ENCODE data around the gene OR56A4. TPM values are rescaled to one million over a fixed set of nuclear protein-coding genes. Genes with fewer than 3 reads are reported as not detected.

The OR56A4 gene
- total and polyA plus RNA-seq, 2 donors (not counting 1 experiment from before 2014, with no cell fraction given), result 0.07 TPM; not detected in 1

DNA sequence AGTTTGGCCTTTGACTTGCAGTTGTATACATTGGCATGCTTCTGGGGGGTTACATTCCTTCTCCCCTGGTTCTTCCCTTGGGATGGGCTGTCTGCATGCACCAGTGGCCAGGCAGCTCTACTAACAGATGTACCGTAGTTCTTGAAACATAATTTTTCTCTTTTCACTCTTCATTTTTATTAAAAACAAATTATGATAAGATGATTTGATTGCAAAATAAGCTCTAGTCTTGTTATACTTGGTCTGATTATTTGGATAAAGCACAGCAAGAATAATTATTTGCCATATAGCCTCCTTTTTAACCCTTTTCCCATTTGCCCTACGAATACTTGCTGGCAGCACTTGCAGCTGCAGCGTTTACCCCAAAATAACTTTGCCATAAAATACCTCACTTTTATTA, 51.2 kb downstream of the OR56A4 start:
- H3K9me3 Mint-ChIP-seq (ENCODE audit: insufficient read depth), result peaks cover 4% of the 10 kb centered on the region
- WGBS (ENCODE audit: insufficient coverage), result no CpG with 5 or more reads among the region's 3 CpGs
- Histone ChIP-seq H3K4me3 (ENCODE audit: control extremely low read depth in 1 of 5, extremely low read depth in 1 of 5, insufficient read depth in 1 of 5, low read depth in 2 of 5, low read length in 4 of 5) (no peak overlapping the region), H3K9ac (ENCODE audit: low read length) (no peak overlapping the region), H4K20me1 (ENCODE audit: control insufficient read depth, insufficient read depth, low read length, poor library complexity, severe bottlenecking) (no peaks in the 10 kb centered on the region), H3K36me3 (replicated peaks in 1 of 2; ENCODE audit: control extremely low read depth in 1 of 2, control insufficient read depth in 1 of 2, extremely low read depth in 1 of 2, insufficient read depth in 2 of 2, low read length in 1 of 2) (no peaks in the 10 kb centered on the region), H3K4me1 (ENCODE audit: control insufficient read depth in 2 of 2, insufficient read depth in 2 of 2, low read length in 2 of 2) (no peaks in the 10 kb centered on the region), H3K9me3 (ENCODE audit: control extremely low read depth in 1 of 3, control insufficient read depth in 2 of 3, insufficient read depth in 1 of 3, low read length in 2 of 3) (peaks cover 0 to 7% (median 0%) of the 10 kb centered on the region in 3 donors), H3K27ac (ENCODE audit: low read length in 2 of 2) (no peak overlapping the region), H2AFZ (ENCODE audit: insufficient read depth, low read depth, low read length, poor library complexity, severe bottlenecking) (no peak overlapping the region), H3K4me2 (replicated peaks; ENCODE audit: low read depth, low read length, poor library complexity, severe bottlenecking) (no peak overlapping the region), H3K79me2 (ENCODE audit: control insufficient read depth, insufficient read depth, low read length) (no peaks in the 10 kb centered on the region), H3K27me3 (replicated peaks in 1 of 4; ENCODE audit: control extremely low read depth in 1 of 4, control insufficient read depth in 3 of 4, insufficient read depth in 4 of 4, low read length in 3 of 4) (no peaks in the 10 kb centered on the region)
- intact Hi-C loops (cut with micrococcal nuclease), result no loop called here
- H3K4me1 Mint-ChIP-seq, result no peaks in the 10 kb centered on the region
- H3K4me3 Mint-ChIP-seq, result no peak overlapping the region
- H3K27me3 Mint-ChIP-seq, result peaks cover 3% of the 10 kb centered on the region
- no peak for DNase-seq
- TF ChIP-seq, protein P1, sequence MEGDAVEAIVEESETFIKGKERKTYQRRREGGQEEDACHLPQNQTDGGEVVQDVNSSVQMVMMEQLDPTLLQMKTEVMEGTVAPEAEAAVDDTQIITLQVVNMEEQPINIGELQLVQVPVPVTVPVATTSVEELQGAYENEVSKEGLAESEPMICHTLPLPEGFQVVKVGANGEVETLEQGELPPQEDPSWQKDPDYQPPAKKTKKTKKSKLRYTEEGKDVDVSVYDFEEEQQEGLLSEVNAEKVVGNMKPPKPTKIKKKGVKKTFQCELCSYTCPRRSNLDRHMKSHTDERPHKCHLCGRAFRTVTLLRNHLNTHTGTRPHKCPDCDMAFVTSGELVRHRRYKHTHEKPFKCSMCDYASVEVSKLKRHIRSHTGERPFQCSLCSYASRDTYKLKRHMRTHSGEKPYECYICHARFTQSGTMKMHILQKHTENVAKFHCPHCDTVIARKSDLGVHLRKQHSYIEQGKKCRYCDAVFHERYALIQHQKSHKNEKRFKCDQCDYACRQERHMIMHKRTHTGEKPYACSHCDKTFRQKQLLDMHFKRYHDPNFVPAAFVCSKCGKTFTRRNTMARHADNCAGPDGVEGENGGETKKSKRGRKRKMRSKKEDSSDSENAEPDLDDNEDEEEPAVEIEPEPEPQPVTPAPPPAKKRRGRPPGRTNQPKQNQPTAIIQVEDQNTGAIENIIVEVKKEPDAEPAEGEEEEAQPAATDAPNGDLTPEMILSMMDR (IDR thresholded peaks at IDR 0.05), result no peak
- CTCF ChIA-PET, result no interaction called here
- POLR2A ChIA-PET, result no interaction called here
- H3K27ac Mint-ChIP-seq, result no peak overlapping the region
- no peak for ATAC-seq (ENCODE audit: low read depth)

Small RNA genes lying within 50 kb of the gene (small RNA-seq; reads per million reads assigned to genes)
- gene RNA5SP329 (ENCODE audit: insufficient read length, low read depth, low replicate concordance), result not detected

Other genes with a start within 250 kb of the OR56A4 start
- not detected in 2 replicates for gene OR52N5, start 223.6 kb downstream of the OR56A4 start, total RNA-seq
- not detected in 2 replicates for gene OR52N5, start 223.6 kb downstream of the OR56A4 start, polyA plus RNA-seq
- gene OR52N1, start 215.7 kb downstream of the OR56A4 start, total RNA-seq, result not detected in 2 replicates
- not detected in 2 replicates for gene OR52N1, start 215.7 kb downstream of the OR56A4 start, polyA plus RNA-seq
- not detected in 2 replicates for gene OR52N2, start 198.0 kb downstream of the OR56A4 start, total RNA-seq
- gene OR52N2, start 198.0 kb downstream of the OR56A4 start, polyA plus RNA-seq, result 1.00 TPM in 1 of 2 replicates, not detected in the other
- gene OR52E6, start 165.0 kb downstream of the OR56A4 start, total RNA-seq, result not detected in 2 replicates
- gene OR52E6, start 165.0 kb downstream of the OR56A4 start, polyA plus RNA-seq, result not detected in 2 replicates
- gene OR52E8, start 149.3 kb downstream of the OR56A4 start, total RNA-seq, result not detected in 2 replicates
- gene OR52E8, start 149.3 kb downstream of the OR56A4 start, polyA plus RNA-seq, result not detected in 2 replicates
- gene OR52E4, start 126.3 kb downstream of the OR56A4 start, total RNA-seq, result not detected in 2 replicates
- not detected in 2 replicates for gene OR52E4, start 126.3 kb downstream of the OR56A4 start, polyA plus RNA-seq
- not detected in 2 replicates for gene OR52E5, start 113.7 kb downstream of the OR56A4 start, total RNA-seq
- gene OR52E5, start 113.7 kb downstream of the OR56A4 start, polyA plus RNA-seq, result not detected in 2 replicates
- not detected in 2 replicates for gene OR56A3, start 64.7 kb downstream of the OR56A4 start, total RNA-seq
- not detected in 2 replicates for gene OR56A3, start 64.7 kb downstream of the OR56A4 start, polyA plus RNA-seq
- gene OR56A5, start 38.5 kb downstream of the OR56A4 start, total RNA-seq, result not detected in 2 replicates
- not detected in 2 replicates for gene OR56A5, start 38.5 kb downstream of the OR56A4 start, polyA plus RNA-seq
- not detected in 2 replicates for gene OR52L1, start 20.0 kb downstream of the OR56A4 start, total RNA-seq
- gene OR52L1, start 20.0 kb downstream of the OR56A4 start, polyA plus RNA-seq, result not detected in 2 replicates
- not detected in 2 replicates for gene OR56A1, start 23.8 kb upstream of the OR56A4 start, total RNA-seq
- gene OR56A1, start 23.8 kb upstream of the OR56A4 start, polyA plus RNA-seq, result not detected in 2 replicates
- not detected in 2 replicates for gene OR56B4, start 100.7 kb upstream of the OR56A4 start, total RNA-seq
- not detected in 2 replicates for gene OR56B4, start 100.7 kb upstream of the OR56A4 start, polyA plus RNA-seq
- gene OR52B2, start 163.4 kb upstream of the OR56A4 start, total RNA-seq, result not detected in 2 replicates
- gene OR52B2, start 163.4 kb upstream of the OR56A4 start, polyA plus RNA-seq, result 0.20 TPM in 1 of 2 replicates, not detected in the other
- gene OR52W1, start 192.3 kb upstream of the OR56A4 start, total RNA-seq, result not detected in 2 replicates
- gene OR52W1, start 192.3 kb upstream of the OR56A4 start, polyA plus RNA-seq, result not detected in 2 replicates
- gene C11orf42, start 198.6 kb upstream of the OR56A4 start, total RNA-seq, result not detected in 2 replicates
- not detected in 2 replicates for gene C11orf42, start 198.6 kb upstream of the OR56A4 start, polyA plus RNA-seq
- 44.1 and 48.3 TPM in 2 replicates for gene FHIP1B, start 227.7 kb upstream of the OR56A4 start, total RNA-seq
- gene FHIP1B, start 227.7 kb upstream of the OR56A4 start, polyA plus RNA-seq, result 17.1 and 37.1 TPM in 2 replicates
- 0.22 and 0.79 TPM in 2 replicates for gene CNGA4, start 232.1 kb upstream of the OR56A4 start, total RNA-seq
- gene CNGA4, start 232.1 kb upstream of the OR56A4 start, polyA plus RNA-seq, result 0.40 and 1.9 TPM in 2 replicates